Liver (tissue), 3 donors: Measurements from ENCODE around the gene CAMK2B.

Source experiments
- EGR1 ChIP-seq, 2 donors: IDR thresholded peaks; 2 replicates each; pipeline ENCODE4 v1.6.1; 2016 to 2018; ENCODE audit warnings: antibody characterized with exemption in 2 of 2, low read depth in 2 of 2
- FOXA1 ChIP-seq: IDR thresholded peaks from 2 replicates; pipeline ENCODE4 v1.6.1; 2016; ENCODE audit warnings: antibody characterized with exemption
- GABPA ChIP-seq, 2 donors: IDR thresholded peaks in 1 of 2; conservative IDR thresholded peaks in 1 of 2; 2 replicates each; pipeline ENCODE4 v1.6.1; 2016; ENCODE audit warnings: antibody characterized with exemption in 2 of 2, mild to moderate bottlenecking in 1 of 2, moderate library complexity in 1 of 2
- HNF4G ChIP-seq: IDR thresholded peaks from 2 replicates; pipeline ENCODE4 v1.6.1; 2016; ENCODE audit warnings: antibody characterized with exemption
- JUND ChIP-seq, 2 donors: IDR thresholded peaks; 2 replicates each; pipeline ENCODE4 v1.6.1; 2016; ENCODE audit warnings: antibody characterized with exemption in 2 of 2
- MAX ChIP-seq: IDR thresholded peaks from 2 replicates; pipeline ENCODE4 v1.6.1; 2016; ENCODE audit warnings: antibody characterized with exemption
- RAD21 ChIP-seq, 2 donors: IDR thresholded peaks; 2 replicates each; pipeline ENCODE4 v1.6.1; 2016; ENCODE audit warnings: antibody characterized with exemption in 2 of 2, mild to moderate bottlenecking in 2 of 2
- RXRA ChIP-seq, 2 donors: IDR thresholded peaks; 2 replicates each; pipeline ENCODE4 v1.6.1; 2017 to 2018; ENCODE audit warnings: antibody characterized with exemption in 2 of 2, mild to moderate bottlenecking in 1 of 2
- SP1 ChIP-seq: IDR thresholded peaks from 2 replicates; pipeline ENCODE4 v1.6.1; 2018; ENCODE audit warnings: antibody characterized with exemption, mild to moderate bottlenecking
- TAF1 ChIP-seq: conservative IDR thresholded peaks from 2 replicates; pipeline ENCODE4 v1.6.1; 2016; ENCODE audit warnings: antibody characterized with exemption, mild to moderate bottlenecking
- TF ChIP-seq, protein P1 (sequence below): fragments of 150-350 bp; IDR thresholded peaks from 2 replicates; pipeline ENCODE4 v1.5.1; 2017; ENCODE audit warnings: improper control_type of control experiment, low read depth, low read length; ENCODE audit not compliant: missing input control
- TF ChIP-seq, protein P2 (sequence below): IDR thresholded peaks from 2 replicates; pipeline ENCODE4 v1.6.1; 2016; ENCODE audit warnings: antibody characterized with exemption
- TF ChIP-seq, protein P3 (sequence below): IDR thresholded peaks from 2 replicates; pipeline ENCODE4 v1.6.1; 2016; ENCODE audit warnings: antibody characterized with exemption, mild to moderate bottlenecking
- donor health status: healthy.
- donor health status: healthy.

DNA sequence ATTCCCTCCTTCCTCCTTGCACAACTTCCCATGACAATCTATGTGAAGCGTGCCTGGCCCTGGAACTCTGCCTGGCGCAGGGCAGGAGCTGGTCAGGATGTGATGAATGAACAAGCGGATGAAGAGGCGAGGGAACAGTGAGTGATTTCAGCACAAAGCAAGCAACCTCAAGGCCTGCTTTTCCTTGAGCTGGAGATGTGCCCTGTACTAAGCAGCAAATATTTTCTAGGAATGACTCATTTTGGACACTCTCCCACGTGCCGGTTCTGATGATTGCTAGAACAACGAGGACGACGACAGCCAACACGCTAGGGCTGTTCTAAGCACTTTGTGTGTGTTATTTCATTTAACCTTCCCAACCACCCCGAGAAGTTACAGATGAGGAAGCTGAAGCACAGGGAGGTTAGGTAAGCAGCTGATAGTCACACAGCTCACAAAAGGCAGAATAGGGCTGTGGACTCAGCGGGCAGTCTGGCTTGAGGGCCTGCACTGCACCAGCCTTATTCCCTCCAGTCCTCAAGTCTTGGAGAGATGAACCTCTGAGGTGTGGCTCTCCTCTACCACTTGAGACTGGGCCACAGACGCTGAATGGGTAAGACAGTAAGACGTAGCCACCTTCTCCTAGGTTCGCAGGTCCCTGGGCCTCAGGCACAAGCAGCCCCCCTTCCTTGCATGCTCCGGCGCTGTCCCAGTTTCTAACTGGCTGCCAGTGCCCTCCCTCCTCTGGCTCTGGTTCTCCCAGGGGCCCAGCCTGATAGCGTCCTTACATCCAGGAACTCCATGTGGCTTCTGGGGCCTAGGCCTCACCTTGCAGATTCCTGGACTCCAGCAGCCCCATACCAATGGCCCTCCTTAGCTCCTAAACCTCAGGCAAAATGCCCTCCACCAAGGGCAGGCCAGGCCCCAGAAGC, 65.6 kb downstream of the CAMK2B start:
- TF ChIP-seq, protein P1, sequence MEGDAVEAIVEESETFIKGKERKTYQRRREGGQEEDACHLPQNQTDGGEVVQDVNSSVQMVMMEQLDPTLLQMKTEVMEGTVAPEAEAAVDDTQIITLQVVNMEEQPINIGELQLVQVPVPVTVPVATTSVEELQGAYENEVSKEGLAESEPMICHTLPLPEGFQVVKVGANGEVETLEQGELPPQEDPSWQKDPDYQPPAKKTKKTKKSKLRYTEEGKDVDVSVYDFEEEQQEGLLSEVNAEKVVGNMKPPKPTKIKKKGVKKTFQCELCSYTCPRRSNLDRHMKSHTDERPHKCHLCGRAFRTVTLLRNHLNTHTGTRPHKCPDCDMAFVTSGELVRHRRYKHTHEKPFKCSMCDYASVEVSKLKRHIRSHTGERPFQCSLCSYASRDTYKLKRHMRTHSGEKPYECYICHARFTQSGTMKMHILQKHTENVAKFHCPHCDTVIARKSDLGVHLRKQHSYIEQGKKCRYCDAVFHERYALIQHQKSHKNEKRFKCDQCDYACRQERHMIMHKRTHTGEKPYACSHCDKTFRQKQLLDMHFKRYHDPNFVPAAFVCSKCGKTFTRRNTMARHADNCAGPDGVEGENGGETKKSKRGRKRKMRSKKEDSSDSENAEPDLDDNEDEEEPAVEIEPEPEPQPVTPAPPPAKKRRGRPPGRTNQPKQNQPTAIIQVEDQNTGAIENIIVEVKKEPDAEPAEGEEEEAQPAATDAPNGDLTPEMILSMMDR = no peak
- TF ChIP-seq RXRA (IDR thresholded peaks at IDR 0.05) = peak in 1 of 2 donors; percentile 39
- peak; percentile 30 for TF ChIP-seq SP1
- TF ChIP-seq, protein P2, sequence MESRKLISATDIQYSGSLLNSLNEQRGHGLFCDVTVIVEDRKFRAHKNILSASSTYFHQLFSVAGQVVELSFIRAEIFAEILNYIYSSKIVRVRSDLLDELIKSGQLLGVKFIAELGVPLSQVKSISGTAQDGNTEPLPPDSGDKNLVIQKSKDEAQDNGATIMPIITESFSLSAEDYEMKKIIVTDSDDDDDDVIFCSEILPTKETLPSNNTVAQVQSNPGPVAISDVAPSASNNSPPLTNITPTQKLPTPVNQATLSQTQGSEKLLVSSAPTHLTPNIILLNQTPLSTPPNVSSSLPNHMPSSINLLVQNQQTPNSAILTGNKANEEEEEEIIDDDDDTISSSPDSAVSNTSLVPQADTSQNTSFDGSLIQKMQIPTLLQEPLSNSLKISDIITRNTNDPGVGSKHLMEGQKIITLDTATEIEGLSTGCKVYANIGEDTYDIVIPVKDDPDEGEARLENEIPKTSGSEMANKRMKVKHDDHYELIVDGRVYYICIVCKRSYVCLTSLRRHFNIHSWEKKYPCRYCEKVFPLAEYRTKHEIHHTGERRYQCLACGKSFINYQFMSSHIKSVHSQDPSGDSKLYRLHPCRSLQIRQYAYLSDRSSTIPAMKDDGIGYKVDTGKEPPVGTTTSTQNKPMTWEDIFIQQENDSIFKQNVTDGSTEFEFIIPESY = no peak
- no peak for TF ChIP-seq MAX
- no peak for TF ChIP-seq FOXA1
- TF ChIP-seq RAD21 (IDR thresholded peaks at IDR 0.05) = peak in 1 of 2 donors; percentile 26
- no peak for TF ChIP-seq GABPA (IDR thresholded peaks at IDR 0.05 in 1 of 2, conservative IDR thresholded peaks at IDR 0.05 in 1 of 2)
- TF ChIP-seq JUND (IDR thresholded peaks at IDR 0.05) = peak; percentile 67 to 83
- TF ChIP-seq HNF4G = no peak
- TF ChIP-seq, protein P3, sequence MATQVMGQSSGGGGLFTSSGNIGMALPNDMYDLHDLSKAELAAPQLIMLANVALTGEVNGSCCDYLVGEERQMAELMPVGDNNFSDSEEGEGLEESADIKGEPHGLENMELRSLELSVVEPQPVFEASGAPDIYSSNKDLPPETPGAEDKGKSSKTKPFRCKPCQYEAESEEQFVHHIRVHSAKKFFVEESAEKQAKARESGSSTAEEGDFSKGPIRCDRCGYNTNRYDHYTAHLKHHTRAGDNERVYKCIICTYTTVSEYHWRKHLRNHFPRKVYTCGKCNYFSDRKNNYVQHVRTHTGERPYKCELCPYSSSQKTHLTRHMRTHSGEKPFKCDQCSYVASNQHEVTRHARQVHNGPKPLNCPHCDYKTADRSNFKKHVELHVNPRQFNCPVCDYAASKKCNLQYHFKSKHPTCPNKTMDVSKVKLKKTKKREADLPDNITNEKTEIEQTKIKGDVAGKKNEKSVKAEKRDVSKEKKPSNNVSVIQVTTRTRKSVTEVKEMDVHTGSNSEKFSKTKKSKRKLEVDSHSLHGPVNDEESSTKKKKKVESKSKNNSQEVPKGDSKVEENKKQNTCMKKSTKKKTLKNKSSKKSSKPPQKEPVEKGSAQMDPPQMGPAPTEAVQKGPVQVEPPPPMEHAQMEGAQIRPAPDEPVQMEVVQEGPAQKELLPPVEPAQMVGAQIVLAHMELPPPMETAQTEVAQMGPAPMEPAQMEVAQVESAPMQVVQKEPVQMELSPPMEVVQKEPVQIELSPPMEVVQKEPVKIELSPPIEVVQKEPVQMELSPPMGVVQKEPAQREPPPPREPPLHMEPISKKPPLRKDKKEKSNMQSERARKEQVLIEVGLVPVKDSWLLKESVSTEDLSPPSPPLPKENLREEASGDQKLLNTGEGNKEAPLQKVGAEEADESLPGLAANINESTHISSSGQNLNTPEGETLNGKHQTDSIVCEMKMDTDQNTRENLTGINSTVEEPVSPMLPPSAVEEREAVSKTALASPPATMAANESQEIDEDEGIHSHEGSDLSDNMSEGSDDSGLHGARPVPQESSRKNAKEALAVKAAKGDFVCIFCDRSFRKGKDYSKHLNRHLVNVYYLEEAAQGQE = no peak
- TF ChIP-seq TAF1 = no peak
- TF ChIP-seq EGR1 (IDR thresholded peaks at IDR 0.05; ENCODE audit: low read depth in 2 of 2) = no peak
